Sigmoid colon (tissue), 4 donors: ENCODE measurements around the gene TRIM16.
"Not testable (repeated sequence)": the region's sequence is repeated elsewhere in the genome, so short reads cannot be mapped to it uniquely, and the experiment has no call there.

Experiments used
- EP300 ChIP-seq, 4 donors: sonication (generic); formaldehyde crosslinking; IDR thresholded peaks; one replicate each; pipeline ENCODE4 v1.6.1; 2017; ENCODE audit warnings: antibody characterized with exemption in 4 of 4
- POLR2AphosphoS5 ChIP-seq, 4 donors: sonication (generic); formaldehyde crosslinking; IDR thresholded peaks; one replicate each; pipeline ENCODE4 v1.6.1; 2017; ENCODE audit warnings: antibody characterized with exemption in 4 of 4
- TF ChIP-seq, protein P1 (sequence below), 4 experiments: fragments of 450-650 bp in 3 of 4; fragments of 200-600 bp in 1 of 4; IDR thresholded peaks; one replicate each; pipeline ENCODE4 v1.5.1; 2016 to 2019; ENCODE audit warnings: antibody characterized with exemption in 4 of 4, mild to moderate bottlenecking in 3 of 4, moderate library complexity in 2 of 4

DNA sequence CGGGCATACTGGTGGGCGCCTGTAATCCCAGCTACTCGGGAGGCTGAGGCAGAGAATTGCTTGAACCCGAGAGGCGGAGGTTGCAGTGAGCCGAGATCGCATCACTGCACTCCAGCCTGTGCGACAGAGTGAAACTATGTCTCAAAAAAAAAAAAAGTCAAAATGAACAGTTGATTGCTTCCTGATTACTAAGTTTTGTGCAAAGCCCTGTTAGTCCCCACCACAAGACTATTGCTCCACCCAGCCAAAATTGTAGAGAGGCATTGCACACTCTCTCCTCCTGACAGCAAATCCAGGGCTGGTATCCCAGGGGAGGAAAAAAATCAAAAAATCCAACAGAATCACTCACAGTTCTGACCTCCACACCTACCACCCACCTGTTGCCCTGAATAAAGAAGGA, 91.2 kb downstream of the TRIM16 start:
- not testable (repeated sequence) for TF ChIP-seq POLR2AphosphoS5, EP300 (IDR thresholded peaks at IDR 0.05)
- TF ChIP-seq, protein P1, sequence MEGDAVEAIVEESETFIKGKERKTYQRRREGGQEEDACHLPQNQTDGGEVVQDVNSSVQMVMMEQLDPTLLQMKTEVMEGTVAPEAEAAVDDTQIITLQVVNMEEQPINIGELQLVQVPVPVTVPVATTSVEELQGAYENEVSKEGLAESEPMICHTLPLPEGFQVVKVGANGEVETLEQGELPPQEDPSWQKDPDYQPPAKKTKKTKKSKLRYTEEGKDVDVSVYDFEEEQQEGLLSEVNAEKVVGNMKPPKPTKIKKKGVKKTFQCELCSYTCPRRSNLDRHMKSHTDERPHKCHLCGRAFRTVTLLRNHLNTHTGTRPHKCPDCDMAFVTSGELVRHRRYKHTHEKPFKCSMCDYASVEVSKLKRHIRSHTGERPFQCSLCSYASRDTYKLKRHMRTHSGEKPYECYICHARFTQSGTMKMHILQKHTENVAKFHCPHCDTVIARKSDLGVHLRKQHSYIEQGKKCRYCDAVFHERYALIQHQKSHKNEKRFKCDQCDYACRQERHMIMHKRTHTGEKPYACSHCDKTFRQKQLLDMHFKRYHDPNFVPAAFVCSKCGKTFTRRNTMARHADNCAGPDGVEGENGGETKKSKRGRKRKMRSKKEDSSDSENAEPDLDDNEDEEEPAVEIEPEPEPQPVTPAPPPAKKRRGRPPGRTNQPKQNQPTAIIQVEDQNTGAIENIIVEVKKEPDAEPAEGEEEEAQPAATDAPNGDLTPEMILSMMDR (IDR thresholded peaks at IDR 0.05), result not testable (repeated sequence)
